ENCODE measurements around the gene COX7B.
"Not testable (repeated sequence)": the region's sequence is repeated elsewhere in the genome, so short reads cannot be mapped to it uniquely, and the experiment has no call there.

Gene COX7B

GRCh38 chrX:77924320-77924859, 25.1 kb downstream of the COX7B start:
- Mint-ChIP-seq H3K27me3 (ENCODE audit: low read depth) (no peaks in the 10 kb centered on the region), H3K4me1 (ENCODE audit: low read depth) (peaks cover 2% of the 10 kb centered on the region), H3K4me3 (no peak overlapping the region), H3K27ac (no peak overlapping the region), H3K36me3 (ENCODE audit: low read depth) (peaks cover 13% of the 10 kb centered on the region), H3K9me3 (peaks cover 3% of the 10 kb centered on the region)

GRCh38 chrX:77925764-77926163, 26.5 kb downstream of the COX7B start:
- no peaks in the 10 kb centered on the region for H3K27me3 Mint-ChIP-seq (ENCODE audit: low read depth)
- no peak overlapping the region for H3K27ac Mint-ChIP-seq
- peaks cover 2% of the 10 kb centered on the region for H3K4me1 Mint-ChIP-seq (ENCODE audit: low read depth)
- H3K9me3 Mint-ChIP-seq: peaks cover 3% of the 10 kb centered on the region
- peaks cover 16% of the 10 kb centered on the region for H3K36me3 Mint-ChIP-seq (ENCODE audit: low read depth)
- no peak overlapping the region for H3K4me3 Mint-ChIP-seq

- Mint-ChIP-seq H3K4me3 (no peak overlapping the region), H3K4me1 (ENCODE audit: low read depth) (no peaks in the 10 kb centered on the region), H3K36me3 (ENCODE audit: low read depth) (peaks cover 10% of the 10 kb centered on the region), H3K27ac (no peak overlapping the region), H3K9me3 (no peaks in the 10 kb centered on the region), H3K27me3 (ENCODE audit: low read depth) (no peaks in the 10 kb centered on the region)
Measured at GRCh38 chrX:77930581-77930980, 31.3 kb downstream of the COX7B start.

GRCh38 chrX:77935886-77936285, 36.6 kb downstream of the COX7B start:
- Mint-ChIP-seq H3K27me3 (ENCODE audit: low read depth) (no peaks in the 10 kb centered on the region), H3K27ac (no peak overlapping the region), H3K4me1 (ENCODE audit: low read depth) (no peaks in the 10 kb centered on the region), H3K36me3 (ENCODE audit: low read depth) (no peaks in the 10 kb centered on the region), H3K4me3 (no peak overlapping the region), H3K9me3 (no peaks in the 10 kb centered on the region)

- H3K27ac Mint-ChIP-seq: no peak overlapping the region
- no peak overlapping the region for H3K4me3 Mint-ChIP-seq
- no peaks in the 10 kb centered on the region for H3K9me3 Mint-ChIP-seq
- no peaks in the 10 kb centered on the region for H3K36me3 Mint-ChIP-seq (ENCODE audit: low read depth)
- H3K4me1 Mint-ChIP-seq (ENCODE audit: low read depth): no peaks in the 10 kb centered on the region
- no peaks in the 10 kb centered on the region for H3K27me3 Mint-ChIP-seq (ENCODE audit: low read depth)
Measured at GRCh38 chrX:77936299-77936698, 37.0 kb downstream of the COX7B start.

- H3K4me1 Mint-ChIP-seq (ENCODE audit: low read depth): no peaks in the 10 kb centered on the region
- no peaks in the 10 kb centered on the region for H3K27me3 Mint-ChIP-seq (ENCODE audit: low read depth)
- no peaks in the 10 kb centered on the region for H3K9me3 Mint-ChIP-seq
- H3K4me3 Mint-ChIP-seq: no peak overlapping the region
- no peaks in the 10 kb centered on the region for H3K36me3 Mint-ChIP-seq (ENCODE audit: low read depth)
- H3K27ac Mint-ChIP-seq: no peak overlapping the region
Measured at GRCh38 chrX:77937291-77937690, 38.0 kb downstream of the COX7B start.

- H3K9me3 Mint-ChIP-seq: no peaks in the 10 kb centered on the region
- no peaks in the 10 kb centered on the region for H3K4me1 Mint-ChIP-seq (ENCODE audit: low read depth)
- H3K4me3 Mint-ChIP-seq: no peak overlapping the region
- no peak overlapping the region for H3K27ac Mint-ChIP-seq
- no peaks in the 10 kb centered on the region for H3K36me3 Mint-ChIP-seq (ENCODE audit: low read depth)
- H3K27me3 Mint-ChIP-seq (ENCODE audit: low read depth): no peaks in the 10 kb centered on the region
Measured at GRCh38 chrX:77938083-77938680, 38.9 kb downstream of the COX7B start.

GRCh38 chrX:77945031-77945430, 45.8 kb downstream of the COX7B start:
- not testable (repeated sequence) for H3K27me3 Mint-ChIP-seq (ENCODE audit: low read depth); H3K36me3 Mint-ChIP-seq (ENCODE audit: low read depth); H3K4me3 Mint-ChIP-seq; H3K27ac Mint-ChIP-seq; H3K9me3 Mint-ChIP-seq; H3K4me1 Mint-ChIP-seq (ENCODE audit: low read depth)

- H3K4me3 Mint-ChIP-seq: no peak overlapping the region
Measured at GRCh38 chrX:77945910-77946545, 46.8 kb downstream of the COX7B start.

GRCh38 chrX:77946571-77946970, 47.3 kb downstream of the COX7B start:
- H3K27me3 Mint-ChIP-seq (ENCODE audit: low read depth): no peaks in the 10 kb centered on the region
- no peak overlapping the region for H3K4me3 Mint-ChIP-seq
- H3K4me1 Mint-ChIP-seq (ENCODE audit: low read depth): no peaks in the 10 kb centered on the region
- no peak overlapping the region for H3K27ac Mint-ChIP-seq
- no peaks in the 10 kb centered on the region for H3K36me3 Mint-ChIP-seq (ENCODE audit: low read depth)
- H3K9me3 Mint-ChIP-seq: no peaks in the 10 kb centered on the region

More at GRCh38 chrX:77945910-77946545, 46.8 kb downstream of the COX7B start:
- Mint-ChIP-seq H3K36me3 (ENCODE audit: low read depth) (no peaks in the 10 kb centered on the region), H3K9me3 (no peaks in the 10 kb centered on the region), H3K27ac (no peak overlapping the region), H3K4me1 (ENCODE audit: low read depth) (no peaks in the 10 kb centered on the region), H3K27me3 (ENCODE audit: low read depth) (no peaks in the 10 kb centered on the region)

- no peaks in the 10 kb centered on the region for H3K4me1 Mint-ChIP-seq (ENCODE audit: low read depth)
- H3K9me3 Mint-ChIP-seq: no peaks in the 10 kb centered on the region
- H3K4me3 Mint-ChIP-seq: no peak overlapping the region
- no peaks in the 10 kb centered on the region for H3K36me3 Mint-ChIP-seq (ENCODE audit: low read depth)
- H3K27ac Mint-ChIP-seq: no peak overlapping the region
- H3K27me3 Mint-ChIP-seq (ENCODE audit: low read depth): no peaks in the 10 kb centered on the region
Measured at GRCh38 chrX:77949840-77950239, 50.6 kb downstream of the COX7B start.

- Mint-ChIP-seq H3K36me3 (ENCODE audit: low read depth) (peaks cover 8% of the 10 kb centered on the region), H3K27me3 (ENCODE audit: low read depth) (no peaks in the 10 kb centered on the region), H3K4me3 (no peak overlapping the region), H3K27ac (no peak overlapping the region), H3K4me1 (ENCODE audit: low read depth) (peaks cover 4% of the 10 kb centered on the region), H3K9me3 (peaks cover 8% of the 10 kb centered on the region)
Measured at GRCh38 chrX:77952173-77952572, 52.9 kb downstream of the COX7B start.

- Mint-ChIP-seq H3K9me3 (peaks cover 8% of the 10 kb centered on the region), H3K27ac (no peak overlapping the region), H3K4me1 (ENCODE audit: low read depth) (peaks cover 14% of the 10 kb centered on the region), H3K4me3 (no peak overlapping the region), H3K36me3 (ENCODE audit: low read depth) (peaks cover 9% of the 10 kb centered on the region), H3K27me3 (ENCODE audit: low read depth) (no peaks in the 10 kb centered on the region)
Measured at GRCh38 chrX:77953302-77953701, 54.0 kb downstream of the COX7B start.

GRCh38 chrX:77953708-77954107, 54.4 kb downstream of the COX7B start:
- Mint-ChIP-seq H3K9me3 (peaks cover 8% of the 10 kb centered on the region), H3K4me3 (no peak overlapping the region), H3K4me1 (ENCODE audit: low read depth) (peaks cover 15% of the 10 kb centered on the region), H3K27me3 (ENCODE audit: low read depth) (no peaks in the 10 kb centered on the region), H3K27ac (no peak overlapping the region), H3K36me3 (ENCODE audit: low read depth) (peaks cover 9% of the 10 kb centered on the region)
